HCT116 (cell line): ENCODE data around the gene OTOR. TPM values are rescaled to one million over a fixed set of nuclear protein-coding genes. Genes with fewer than 3 reads are reported as not detected.

ENCODE experiments used
- ATAC-seq: fragments of 200-7000 bp; cut with Tn5 transposase; 2 replicates; pipeline ENCODE4 v1.9.1; 2020; ENCODE audit warnings: mild to moderate bottlenecking, moderate library complexity
- BruUV-seq: library from RNA; stranded (reverse); fragments of 400-500 nt; replicated peaks from 2 replicates; lab custom pipeline; 2021; lab: Mats Ljungman, UMichigan
- CTCF ChIA-PET: fragments of 300-600 bp; sonication (Branson Sonifier 250); formaldehyde crosslinking; loops from one replicate; lab custom pipeline; 2021; ENCODE audit warnings: antibody characterized with exemption; lab: Charles Lee
- POLR2A ChIA-PET: fragments of 300-600, 350-600 bp; sonication (Branson Sonifier 250); formaldehyde crosslinking; loops from one replicate; lab custom pipeline; 2021; ENCODE audit warnings: antibody characterized with exemption; lab: Charles Lee
- RAD21 ChIA-PET, 2 experiments: fragments of 300-600 bp; sonication (Branson Sonifier 250); formaldehyde crosslinking; loops; one replicate each; lab custom pipeline; 2023; ENCODE audit warnings: low total read pairs in 2 of 2; ENCODE audit not compliant: uncharacterized antibody in 2 of 2, unreplicated experiment in 2 of 2, low non-redundant PET in 1 of 2; lab: Charles Lee
- DNase-seq: peaks from one replicate; pipeline ENCODE4 v3.0.0-alpha.2; 2010; ENCODE audit warnings: low read depth, low spot score
- H2AFZ ChIP-seq: fragments of 200-600 bp; shearing (Covaris generic), sonication (generic); 2 replicates; pipeline ENCODE4 v1.6.1; 2017; ENCODE audit warnings: low read depth, mixed run types, mixed read lengths, antibody characterized with exemption, low read length; ENCODE audit not compliant: poor library complexity, severe bottlenecking
- H3K27ac ChIP-seq: 2 replicates; pipeline ENCODE4 v1.5.1; 2012; ENCODE audit warnings: low read depth, low read length
- H3K27me3 ChIP-seq: fragments of 200-600 bp; sonication (generic); 2 replicates; pipeline ENCODE4 v1.6.1; 2016; ENCODE audit warnings: mixed run types, low read length, mixed read lengths; ENCODE audit not compliant: insufficient read depth
- H3K36me3 ChIP-seq, 2 experiments: fragments of 200-500 bp in 1 of 2; fragments of 200-600 bp in 1 of 2; sonication (Bioruptor generic) in 1 of 2; sonication (generic) in 1 of 2; 2 replicates each; pipeline versions ENCODE4 v1.5.1 to v1.6.1; 2014 to 2016; ENCODE audit warnings: low read length in 2 of 2, inconsistent platforms in 1 of 2, mixed read lengths in 1 of 2, mixed run types in 1 of 2; ENCODE audit not compliant: insufficient read depth in 2 of 2, control insufficient read depth in 1 of 2
- H3K4me1 ChIP-seq, 2 experiments: fragments of 200-600 bp in 1 of 2; sonication (generic) in 1 of 2; 2 replicates each; pipeline versions ENCODE4 v1.5.1 to v1.6.1; 2012 to 2017; ENCODE audit warnings: low read length in 2 of 2, inconsistent platforms in 1 of 2, mild to moderate bottlenecking in 1 of 2, mixed read lengths in 1 of 2, mixed run types in 1 of 2, moderate library complexity in 1 of 2; ENCODE audit not compliant: insufficient read depth in 2 of 2, control insufficient read depth in 1 of 2
- H3K4me2 ChIP-seq: fragments of 200-600 bp; sonication (generic); 2 replicates; pipeline ENCODE4 v1.6.1; 2017; ENCODE audit warnings: mixed run types, low read length, mixed read lengths
- H3K4me3 ChIP-seq, 2 experiments: fragments of 200-600 bp in 1 of 2; sonication (generic) in 1 of 2; replicated peaks in 1 of 2; 2 replicates each; pipeline ENCODE4 v1.5.1; 2011 to 2016; ENCODE audit warnings: low read length in 2 of 2, control low read depth in 1 of 2, low read depth in 1 of 2, mild to moderate bottlenecking in 1 of 2, mixed read lengths in 1 of 2, mixed run types in 1 of 2
- H3K79me2 ChIP-seq: fragments of 200-600 bp; sonication (generic); 2 replicates; pipeline ENCODE4 v1.6.1; 2017; ENCODE audit warnings: mild to moderate bottlenecking, mixed run types, low read length, moderate library complexity, mixed read lengths; ENCODE audit not compliant: insufficient read depth
- H3K9ac ChIP-seq: fragments of 200-600 bp; sonication (generic); 2 replicates; pipeline ENCODE4 v1.6.1; 2016; ENCODE audit warnings: low read length, mixed read lengths
- H3K9me2 ChIP-seq: fragments of 200-600 bp; sonication (generic), shearing (Covaris generic); 2 replicates; pipeline ENCODE4 v1.6.1; 2017; ENCODE audit warnings: mixed run types, mild to moderate bottlenecking, moderate library complexity; ENCODE audit not compliant: insufficient read depth
- H3K9me3 ChIP-seq, 2 experiments: fragments of 200-500 bp in 1 of 2; fragments of 200-600 bp in 1 of 2; sonication (Bioruptor generic) in 1 of 2; sonication (generic) in 1 of 2; 2 replicates each; pipeline ENCODE4 v1.6.1; 2014 to 2017; ENCODE audit warnings: low read length in 2 of 2, mixed read lengths in 2 of 2, inconsistent platforms in 1 of 2, low read depth in 1 of 2, mild to moderate bottlenecking in 1 of 2, mixed run types in 1 of 2, moderate library complexity in 1 of 2; ENCODE audit not compliant: control insufficient read depth in 1 of 2, insufficient read depth in 1 of 2
- H4K20me1 ChIP-seq: fragments of 200-600 bp; sonication (generic), shearing (Covaris generic); 2 replicates; pipeline ENCODE4 v1.6.1; 2017; ENCODE audit warnings: mixed run types, mild to moderate bottlenecking, moderate library complexity; ENCODE audit not compliant: insufficient read depth
- CBX3 ChIP-seq: IDR thresholded peaks from 2 replicates; pipeline ENCODE4 v1.6.1; 2012; ENCODE audit warnings: low read depth
- EGR1 ChIP-seq: IDR thresholded peaks from 2 replicates; pipeline ENCODE4 v1.6.1; 2012; ENCODE audit warnings: low read depth
- ELF1 ChIP-seq: IDR thresholded peaks from 2 replicates; pipeline ENCODE4 v1.6.1; 2012; ENCODE audit warnings: low read depth, borderline replicate concordance
- EZH2 ChIP-seq: fragments of 200-600 bp; sonication (generic); IDR thresholded peaks from 2 replicates; pipeline ENCODE4 v1.6.1; 2017; ENCODE audit warnings: antibody characterized with exemption, mixed run types
- EZH2phosphoT487 ChIP-seq: fragments of 200-600 bp; IDR thresholded peaks from 2 replicates; pipeline ENCODE4 v1.6.1; 2018; ENCODE audit warnings: antibody characterized with exemption, borderline replicate concordance
- JUND ChIP-seq: IDR thresholded peaks from 2 replicates; pipeline ENCODE4 v1.6.1; 2012
- MAX ChIP-seq: IDR thresholded peaks from 2 replicates; pipeline ENCODE4 v1.6.1; 2012
- POLR2A ChIP-seq: IDR thresholded peaks from 2 replicates; pipeline ENCODE4 v1.7.0; 2011; ENCODE audit warnings: borderline replicate concordance; ENCODE audit not compliant: insufficient read depth, insufficient read length; ENCODE audit errors: extremely low read depth
- RAD21 ChIP-seq: IDR thresholded peaks from 2 replicates; pipeline ENCODE4 v1.6.1; 2012; ENCODE audit warnings: low read depth, mild to moderate bottlenecking
- REST ChIP-seq: IDR thresholded peaks from 2 replicates; pipeline ENCODE4 v1.6.1; 2012; ENCODE audit warnings: low read depth
- SIN3A ChIP-seq: IDR thresholded peaks from 2 replicates; pipeline ENCODE4 v1.6.1; 2012; ENCODE audit warnings: low read depth
- SP1 ChIP-seq: IDR thresholded peaks from 2 replicates; pipeline ENCODE4 v1.6.1; 2012; ENCODE audit warnings: low read depth
- SRF ChIP-seq: IDR thresholded peaks from 2 replicates; pipeline ENCODE4 v1.6.1; 2012; ENCODE audit warnings: low read depth
- TCF7L2 ChIP-seq: IDR thresholded peaks from 2 replicates; pipeline ENCODE4 v1.7.0; 2011; ENCODE audit warnings: borderline replicate concordance, inconsistent platforms; ENCODE audit not compliant: insufficient read depth, insufficient read length; ENCODE audit errors: extremely low read depth
- YY1 ChIP-seq: IDR thresholded peaks from 2 replicates; pipeline ENCODE4 v1.6.1; 2011; ENCODE audit warnings: low read length, low read depth, moderate library complexity, mild to moderate bottlenecking; ENCODE audit not compliant: insufficient replicate concordance; ENCODE audit errors: extremely low read depth
- ZBTB33 ChIP-seq: IDR thresholded peaks from 2 replicates; pipeline ENCODE4 v1.6.1; 2011; ENCODE audit warnings: mild to moderate bottlenecking, low read length, moderate library complexity; ENCODE audit not compliant: insufficient replicate concordance; ENCODE audit errors: extremely low read depth
- ZNF274 ChIP-seq: fragments of 200-500 bp; sonication (Bioruptor generic); IDR thresholded peaks from 2 replicates; pipeline ENCODE4 v1.6.1; 2014; ENCODE audit warnings: mild to moderate bottlenecking, low read depth, low read length, inconsistent platforms
- intact Hi-C: fragments of 100-400 bp; cut with micrococcal nuclease; formaldehyde crosslinking; loops from 2 replicates; pipeline ENCODE4 v1.10.0; 2022
- total RNA-seq: library from RNA; stranded (reverse); gene quantifications from one replicate; pipeline ENCODE4 v1.2.1, GENCODE V29; 2021; ENCODE audit not compliant: unreplicated experiment

The OTOR gene
- total RNA-seq, 1 experiment from 2014 or later: not detected

DNA sequence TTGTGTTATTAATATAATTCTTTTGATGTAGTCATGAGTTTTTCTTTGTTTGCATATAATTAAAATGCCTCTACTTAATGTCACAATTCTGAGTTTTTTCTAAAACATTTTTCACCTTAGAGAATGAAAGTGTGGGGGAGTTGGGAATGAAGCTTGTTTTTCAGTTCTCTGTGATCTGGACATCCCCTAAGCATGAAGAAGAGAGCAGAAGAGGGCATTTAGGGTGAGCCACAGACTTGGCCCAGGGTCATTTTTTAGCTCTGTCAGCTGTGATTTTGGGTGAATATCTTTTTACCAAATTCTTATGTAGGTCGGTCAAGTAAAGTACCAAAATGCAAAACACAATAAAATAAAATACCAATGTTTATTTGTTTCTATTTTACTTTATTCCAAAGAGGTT, 3.9 kb downstream of the OTOR start:
- no peaks in the 10 kb centered on the region for H3K4me1 ChIP-seq
- no peaks in the 10 kb centered on the region for H4K20me1 ChIP-seq
- ATAC-seq: no peak
- BruUV-seq: no TSS peak
- no peaks in the 10 kb centered on the region for H3K9me2 ChIP-seq
- ChIA-PET POLR2A (no interaction called here), CTCF (interaction anchor here (1.5 kb wide), 1 partner anchor 10 kb away, joined by 3 read pairs; no protein-coding TSS in a partner anchor), RAD21 (no interaction called here)
- no peaks in the 10 kb centered on the region for H3K79me2 ChIP-seq
- no peak overlapping the region for H3K9ac ChIP-seq
- H3K27me3 ChIP-seq: no peaks in the 10 kb centered on the region
- TF ChIP-seq RAD21: no peak
- TF ChIP-seq EZH2: no peak
- H3K36me3 ChIP-seq: no peaks in the 10 kb centered on the region
- H3K4me3 ChIP-seq: no peak overlapping the region
- no peak overlapping the region for H2AFZ ChIP-seq
- no peak overlapping the region for H3K27ac ChIP-seq
- intact Hi-C loops: no loop called here
- H3K9me3 ChIP-seq: no peaks in the 10 kb centered on the region
- DNase-seq: no peak
- no peak overlapping the region for H3K4me2 ChIP-seq

DNA sequence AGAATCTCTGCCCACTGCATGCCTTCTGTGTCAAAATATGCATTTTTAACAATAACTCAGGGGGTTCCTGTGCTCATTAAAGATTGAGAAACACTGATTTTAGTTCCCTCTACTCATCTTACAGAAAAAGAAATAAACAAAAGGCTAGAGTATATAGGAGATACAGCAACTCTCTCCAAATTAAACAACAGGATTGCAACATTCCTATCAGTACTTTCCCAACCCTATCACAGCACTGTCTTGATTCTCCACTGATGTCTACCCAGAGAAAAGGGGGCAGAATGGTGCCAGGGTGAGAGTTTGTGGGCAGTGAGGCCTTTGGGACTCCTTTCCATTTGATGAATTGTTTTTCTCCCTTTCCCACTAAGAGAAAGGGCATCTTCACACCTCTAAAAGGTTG, 4.7 kb downstream of the OTOR start:
- no peak overlapping the region for H3K4me3 ChIP-seq
- RAD21 ChIA-PET: no interaction called here
- H2AFZ ChIP-seq: no peak overlapping the region
- no peak overlapping the region for H3K4me2 ChIP-seq
- ATAC-seq: no peak
- CTCF ChIA-PET: no interaction called here
- no peaks in the 10 kb centered on the region for H3K9me3 ChIP-seq
- H3K36me3 ChIP-seq: no peaks in the 10 kb centered on the region
- H3K9me2 ChIP-seq: no peaks in the 10 kb centered on the region
- no peaks in the 10 kb centered on the region for H3K4me1 ChIP-seq
- no peak overlapping the region for H3K27ac ChIP-seq
- no peak overlapping the region for H3K9ac ChIP-seq
- intact Hi-C loops: no loop called here
- H3K27me3 ChIP-seq: no peaks in the 10 kb centered on the region
- POLR2A ChIA-PET: no interaction called here
- BruUV-seq: no TSS peak
- H3K79me2 ChIP-seq: no peaks in the 10 kb centered on the region
- DNase-seq: no peak
- H4K20me1 ChIP-seq: no peaks in the 10 kb centered on the region
- TF ChIP-seq JUND (no peak), YY1 (no peak), TCF7L2 (no peak), REST (no peak), POLR2A (no peak), ELF1 (no peak), CBX3 (no peak), SIN3A (no peak), EZH2phosphoT487 (no peak), ZNF274 (no peak), SRF (no peak), SP1 (no peak), ZBTB33 (no peak), RAD21 (no peak), MAX (no peak), EZH2 (no peak), EGR1 (no peak)
